ENCODE measurements around the gene FRMD8. TPM values are rescaled to one million over a fixed set of nuclear protein-coding genes. Genes with fewer than 3 reads are reported as not detected.
A peak's percentile ranks its signal among the peaks of the same experiment; 100 is the strongest.

Gene FRMD8
- total and polyA plus RNA-seq, 9 of the 15 experiments (the other 6 are each of a cell fraction or from before 2014, with no cell fraction given): 4.5 to 54.5 (median 15.8) TPM

- no peak for TF ChIP-seq LCOR (CRISPR knock-in tag; IDR thresholded peaks at IDR 0.05)
- TF ChIP-seq IFI16 (CRISPR knock-in tag; IDR thresholded peaks at IDR 0.05): no peak
- no peak for TF ChIP-seq TOE1 (IDR thresholded peaks at IDR 0.05; ENCODE audit: borderline replicate concordance)
- TF ChIP-seq TOE1 (CRISPR knock-in tag; IDR thresholded peaks at IDR 0.05; ENCODE audit: borderline replicate concordance, low read depth): no peak
- no peak for TF ChIP-seq MAZ (CRISPR knock-in tag; conservative IDR thresholded peaks at IDR 0.05 in 1 of 2, IDR thresholded peaks at IDR 0.05 in 1 of 2)
- no peak for TF ChIP-seq FOXA1 (IDR thresholded peaks at IDR 0.05; ENCODE audit: borderline replicate concordance)
- TF ChIP-seq PKNOX1 (IDR thresholded peaks at IDR 0.05): no peak
- no peak for TF ChIP-seq ZNF764 (CRISPR knock-in tag; IDR thresholded peaks at IDR 0.05; ENCODE audit: low read depth)
- TF ChIP-seq L3MBTL2 (IDR thresholded peaks at IDR 0.05): no peak
- no peak for TF ChIP-seq HDGF (IDR thresholded peaks at IDR 0.05)
- TF ChIP-seq ELF1 (tag; IDR thresholded peaks at IDR 0.05): no peak
- no peak for TF ChIP-seq IRF1 (CRISPR knock-in tag; IDR thresholded peaks at IDR 0.05; ENCODE audit: borderline replicate concordance)
- TF ChIP-seq NCOA6 (IDR thresholded peaks at IDR 0.05): no peak
- TF ChIP-seq GMEB1 (CRISPR knock-in tag; IDR thresholded peaks at IDR 0.05): no peak
- TF ChIP-seq ESRRA (IDR thresholded peaks at IDR 0.05; ENCODE audit: borderline replicate concordance, low read depth): no peak
- TF ChIP-seq TBP (optimal IDR thresholded peaks at IDR 0.05; ENCODE audit: low read depth, low read length): no peak
- TF ChIP-seq KLF1 (tag; IDR thresholded peaks at IDR 0.05): no peak
- TF ChIP-seq CAMTA2 (CRISPR knock-in tag; conservative IDR thresholded peaks at IDR 0.05): no peak
- no peak for TF ChIP-seq ZNF780A (CRISPR knock-in tag; IDR thresholded peaks at IDR 0.05)
- peak; percentile 11; the same call in 1 of the 2 replicates for TF ChIP-seq SUPT5H (IDR thresholded peaks at IDR 0.05)
- TF ChIP-seq PCBP2 (IDR thresholded peaks at IDR 0.05; ENCODE audit: low read depth, low read length, poor library complexity, severe bottlenecking): no peak
- no peak for TF ChIP-seq TARDBP (IDR thresholded peaks at IDR 0.05)
- no peak for TF ChIP-seq RAD21 (CRISPR knock-in tag; conservative IDR thresholded peaks at IDR 0.05 in 1 of 2, IDR thresholded peaks at IDR 0.05 in 1 of 2)
- no peak for TF ChIP-seq TGIF2 (CRISPR knock-in tag; IDR thresholded peaks at IDR 0.05)
- 0 out of 2 replicates have a peak, but pooled peaks have one; percentile 8 for TF ChIP-seq TFE3 (CRISPR knock-in tag; IDR thresholded peaks at IDR 0.05)
- no peak for TF ChIP-seq ZNF75A (CRISPR knock-in tag; IDR thresholded peaks at IDR 0.05)
These were observed 44.2 kb downstream of the FRMD8 start (continued) for GRCh38 chr11:65430406-65431217.

Data from K562 (cell line).